LHCN-M2 (cell line): ENCODE data around the gene RB1. TPM values are rescaled to one million over a fixed set of nuclear protein-coding genes. Genes with fewer than 3 reads are reported as not detected.

ENCODE experiments used
- DNase-seq: peaks from one replicate; pipeline ENCODE4 v3.0.0-alpha.2; 2012; ENCODE audit warnings: low read depth
- polyA plus RNA-seq: library from polyadenylated mRNA; unstranded; fragments of >200 nt; gene quantifications from one replicate; pipeline ENCODE4 v1.2.1, GENCODE V29; 2012; ENCODE audit warnings: missing spikeins
- total RNA-seq: library from RNA; depleted of rRNA; stranded (reverse); fragments of >200 nt; gene quantifications from 2 replicates; pipeline ENCODE4 v1.2.3, GENCODE V29; 2014; rRNA removed

The RB1 gene
- total RNA-seq, result 50.6 and 58.2 TPM in 2 replicates
- 13.2 TPM for polyA plus RNA-seq

- peak; percentile 94 for DNase-seq
These were observed at the start of gene RB1 for GRCh38 chr13:48303359-48304142. TSS of gene RB1 (plus strand) at chr13:48303751. CDS start at chr13:48303913, 162 bp downstream.

- no peak for DNase-seq
These were observed 49.7 kb upstream of the RB1 start for GRCh38 chr13:48253849-48254248.

- DNase-seq, result no peak
These were observed 48.5 kb upstream of the RB1 start for GRCh38 chr13:48255090-48255489.

- peak; percentile 15 for DNase-seq
These were observed 47.6 kb upstream of the RB1 start for GRCh38 chr13:48255954-48256353.

GRCh38 chr13:48258002-48258401 is 45.5 kb upstream of the RB1 start:
- DNase-seq, result no peak

GRCh38 chr13:48258430-48258829 is 45.1 kb upstream of the RB1 start:
- no peak for DNase-seq

GRCh38 chr13:48260970-48261369 is 42.6 kb upstream of the RB1 start:
- DNase-seq, result no peak

GRCh38 chr13:48263196-48263595 is 40.4 kb upstream of the RB1 start:
- peak; percentile 31 for DNase-seq

- DNase-seq, result no peak
These were observed 39.5 kb upstream of the RB1 start for GRCh38 chr13:48264058-48264457.

GRCh38 chr13:48265217-48265815 is 38.2 kb upstream of the RB1 start:
- DNase-seq, result no peak

- no peak for DNase-seq
These were observed 37.4 kb upstream of the RB1 start for GRCh38 chr13:48266150-48266549.

- DNase-seq, result peak; percentile 6
These were observed 36.6 kb upstream of the RB1 start for GRCh38 chr13:48266701-48267639.

GRCh38 chr13:48268019-48268418 is 35.5 kb upstream of the RB1 start:
- DNase-seq, result no peak

- DNase-seq, result no peak
These were observed 30.2 kb upstream of the RB1 start for GRCh38 chr13:48273346-48273745.

GRCh38 chr13:48275507-48275906 is 28.0 kb upstream of the RB1 start:
- no peak for DNase-seq

- DNase-seq, result no peak
These were observed 24.7 kb upstream of the RB1 start for GRCh38 chr13:48278806-48279205.

- no peak for DNase-seq
These were observed 22.0 kb upstream of the RB1 start for GRCh38 chr13:48281556-48281955.

GRCh38 chr13:48291730-48292129 is 11.8 kb upstream of the RB1 start:
- no peak for DNase-seq

GRCh38 chr13:48292650-48293049 is 10.9 kb upstream of the RB1 start:
- no peak for DNase-seq

- DNase-seq, result no peak
These were observed 8.9 kb upstream of the RB1 start for GRCh38 chr13:48294653-48295052.

GRCh38 chr13:48295271-48295670 is 8.3 kb upstream of the RB1 start:
- DNase-seq, result no peak

GRCh38 chr13:48296528-48296927 is 7.0 kb upstream of the RB1 start:
- DNase-seq, result no peak
